KMS-11 (cell line): ENCODE measurements around the gene LMAN1.

Source experiments
- H2AFZ ChIP-seq: fragments of 200-600 bp; sonication (generic); 2 replicates; pipeline ENCODE4 v1.6.1; 2016; ENCODE audit warnings: antibody characterized with exemption, mixed run types, low read depth
- H3K27ac ChIP-seq: fragments of 200-600 bp; sonication (generic); 2 replicates; pipeline ENCODE4 v1.6.1; 2016; ENCODE audit warnings: mild to moderate bottlenecking, mixed run types
- H3K27me3 ChIP-seq: fragments of 200-600 bp; sonication (generic); 2 replicates; pipeline ENCODE4 v1.6.1; 2017; ENCODE audit warnings: mild to moderate bottlenecking, low read depth, mixed run types, moderate library complexity; ENCODE audit not compliant: insufficient read depth
- H3K36me3 ChIP-seq: fragments of 200-600 bp; sonication (generic); 2 replicates; pipeline ENCODE4 v1.6.1; 2017; ENCODE audit warnings: mild to moderate bottlenecking, mixed run types; ENCODE audit not compliant: insufficient read depth
- H3K4me1 ChIP-seq: fragments of 200-600 bp; sonication (generic); 2 replicates; pipeline ENCODE4 v1.6.1; 2016; ENCODE audit warnings: mild to moderate bottlenecking, low read depth, mixed run types; ENCODE audit not compliant: poor library complexity, severe bottlenecking
- H3K4me2 ChIP-seq: fragments of 200-600 bp; sonication (generic); 2 replicates; pipeline ENCODE4 v1.7.0; 2016; ENCODE audit warnings: mild to moderate bottlenecking, mixed run types
- H3K4me3 ChIP-seq: fragments of 200-600 bp; sonication (generic); IDR thresholded peaks from 2 replicates; pipeline ENCODE4 v1.6.1; 2017; ENCODE audit warnings: low read depth, low read length, mixed read lengths; ENCODE audit not compliant: insufficient read depth
- H3K79me2 ChIP-seq: fragments of 200-600 bp; sonication (generic); 2 replicates; pipeline ENCODE4 v1.6.1; 2016; ENCODE audit warnings: low read depth, mixed run types; ENCODE audit not compliant: insufficient read depth
- H3K9ac ChIP-seq: fragments of 200-600 bp; sonication (generic); 2 replicates; pipeline ENCODE4 v1.6.1; 2016; ENCODE audit warnings: mild to moderate bottlenecking, mixed run types
- H4K20me1 ChIP-seq: fragments of 200-600 bp; sonication (generic); 2 replicates; pipeline ENCODE4 v1.6.1; 2016; ENCODE audit warnings: mild to moderate bottlenecking, mixed run types; ENCODE audit not compliant: insufficient read depth
- CTCF ChIP-seq: fragments of 200-600 bp; sonication (generic); conservative IDR thresholded peaks from 2 replicates; pipeline ENCODE4 v1.6.1; 2017; ENCODE audit warnings: low read depth, mild to moderate bottlenecking, antibody characterized with exemption, low read length, moderate library complexity, mixed read lengths

The LMAN1 gene

GRCh38 chr18:59352250-59352855, 6.7 kb downstream of the LMAN1 start:
- Histone ChIP-seq H3K4me3 (no peak overlapping the region), H3K36me3 (peaks cover 47% of the 10 kb centered on the region), H2AFZ (no peak overlapping the region), H3K79me2 (peaks cover 29% of the 10 kb centered on the region), H3K27ac (no peak overlapping the region), H3K4me2 (no peak overlapping the region), H3K9ac (no peak overlapping the region), H4K20me1 (0 out of 2 replicates have a peak, but pooled peaks cover 6% of the 10 kb centered on the region), H3K27me3 (no peaks in the 10 kb centered on the region), H3K4me1 (peaks cover 21% of the 10 kb centered on the region)
- TF ChIP-seq CTCF: no peak

GRCh38 chr18:59345556-59345955, 13.5 kb downstream of the LMAN1 start:
- H3K4me1 ChIP-seq: peaks cover 17% of the 10 kb centered on the region
- TF ChIP-seq CTCF: no peak
- H3K9ac ChIP-seq: no peak overlapping the region
- peaks cover 33% of the 10 kb centered on the region; the same call in 1 of the 2 replicates for H3K79me2 ChIP-seq
- no peak overlapping the region for H3K27ac ChIP-seq
- H3K4me2 ChIP-seq: no peak overlapping the region
- no peaks in the 10 kb centered on the region for H4K20me1 ChIP-seq
- H2AFZ ChIP-seq: no peak overlapping the region
- no peak overlapping the region for H3K4me3 ChIP-seq
- peaks cover 41% of the 10 kb centered on the region; the same call in 1 of the 2 replicates for H3K36me3 ChIP-seq
- H3K27me3 ChIP-seq: no peaks in the 10 kb centered on the region

GRCh38 chr18:59344996-59345395, 14.1 kb downstream of the LMAN1 start:
- Histone ChIP-seq H3K4me1 (peaks cover 17% of the 10 kb centered on the region), H3K4me3 (no peak overlapping the region), H2AFZ (no peak overlapping the region), H3K4me2 (no peak overlapping the region), H3K27me3 (no peaks in the 10 kb centered on the region), H4K20me1 (no peaks in the 10 kb centered on the region), H3K9ac (no peak overlapping the region), H3K79me2 (peaks cover 36% of the 10 kb centered on the region; the same call in 1 of the 2 replicates), H3K27ac (no peak overlapping the region), H3K36me3 (peaks cover 43% of the 10 kb centered on the region; the same call in 1 of the 2 replicates)
- TF ChIP-seq CTCF: no peak

- Histone ChIP-seq H4K20me1 (no peaks in the 10 kb centered on the region), H3K27me3 (no peaks in the 10 kb centered on the region), H3K79me2 (peaks cover 36% of the 10 kb centered on the region; the same call in 1 of the 2 replicates), H3K27ac (no peak overlapping the region), H3K9ac (no peak overlapping the region), H3K4me2 (no peak overlapping the region), H3K4me1 (peaks cover 17% of the 10 kb centered on the region), H3K36me3 (peaks cover 46% of the 10 kb centered on the region), H2AFZ (no peak overlapping the region), H3K4me3 (no peak overlapping the region)
- no peak for TF ChIP-seq CTCF
Observed at GRCh38 chr18:59343926-59344325, 15.1 kb downstream of the LMAN1 start.
